Caco-2 (cell line): ENCODE measurements around the gene NFE2. TPM values are rescaled to one million over a fixed set of nuclear protein-coding genes. Genes with fewer than 3 reads are reported as not detected.

Experiments
- BruUV-seq: library from RNA; stranded (reverse); fragments of 400-500 nt; replicated peaks from 2 replicates; lab custom pipeline; 2021; lab: Mats Ljungman, UMichigan
- CTCF ChIA-PET: fragments of 300-600 bp; sonication (Branson Sonifier 250); formaldehyde crosslinking; loops from one replicate; lab custom pipeline; 2022; ENCODE audit warnings: antibody characterized with exemption; lab: Charles Lee
- POLR2A ChIA-PET: fragments of 300-600 bp; sonication (Branson Sonifier 250); formaldehyde crosslinking; loops from one replicate; lab custom pipeline; 2022; ENCODE audit warnings: antibody characterized with exemption; lab: Charles Lee
- DNase-seq, 2 experiments: peaks; one replicate each; pipeline versions ENCODE4 v3.0.0 to v3.0.0-alpha.2; 2020 to 2022
- H3K27me3 ChIP-seq: replicated peaks from 2 replicates; pipeline ENCODE4 v1.6.0; 2011; ENCODE audit warnings: low read length; ENCODE audit not compliant: control insufficient read depth, insufficient read depth
- H3K36me3 ChIP-seq: 2 replicates; pipeline ENCODE4 v1.5.1; 2011; ENCODE audit warnings: low read length; ENCODE audit not compliant: control insufficient read depth, insufficient read depth
- H3K4me1 ChIP-seq: fragments of 250-450 bp; sonication (Bioruptor Pico); 2 replicates; pipeline ENCODE4 v1.5.1; 2020; ENCODE audit warnings: mild to moderate bottlenecking
- H3K4me3 ChIP-seq: 2 replicates; pipeline ENCODE4 v1.5.1; 2011; ENCODE audit warnings: low read depth, mild to moderate bottlenecking, control low read depth, low read length
- H3K9me3 ChIP-seq: fragments of 250-450 bp; sonication (Bioruptor Pico); 2 replicates; pipeline ENCODE4 v1.5.1; 2020; ENCODE audit warnings: mild to moderate bottlenecking, moderate library complexity
- H3K27ac Mint-ChIP-seq: one replicate; pipeline ENCODE4 v1.8.0; 2022; ENCODE audit warnings: mixed read lengths; ENCODE audit not compliant: unreplicated experiment
- H3K27me3 Mint-ChIP-seq: one replicate; pipeline ENCODE4 v1.8.0; 2022; ENCODE audit warnings: mixed read lengths; ENCODE audit not compliant: insufficient read depth, unreplicated experiment
- H3K36me3 Mint-ChIP-seq: one replicate; pipeline ENCODE4 v1.8.0; 2022; ENCODE audit warnings: mild to moderate bottlenecking, mixed read lengths; ENCODE audit not compliant: insufficient read depth, unreplicated experiment
- H3K4me1 Mint-ChIP-seq: one replicate; pipeline ENCODE4 v1.8.0; 2022; ENCODE audit warnings: low read depth, mixed read lengths; ENCODE audit not compliant: unreplicated experiment
- H3K4me3 Mint-ChIP-seq: one replicate; pipeline ENCODE4 v1.8.0; 2022; ENCODE audit warnings: mild to moderate bottlenecking, moderate library complexity, mixed read lengths; ENCODE audit not compliant: unreplicated experiment
- H3K9me3 Mint-ChIP-seq: one replicate; pipeline ENCODE4 v1.8.0; 2022; ENCODE audit warnings: mixed read lengths; ENCODE audit not compliant: unreplicated experiment
- intact Hi-C: fragments of 100-400 bp; cut with micrococcal nuclease; formaldehyde crosslinking; loops from one replicate; pipeline ENCODE4 v1.10.0; 2022; ENCODE audit not compliant: unreplicated experiment
- total RNA-seq: library from RNA; stranded (reverse); gene quantifications from 2 replicates; pipeline ENCODE4 v1.2.3, GENCODE V29; 2022
- TF ChIP-seq, protein P1 (sequence below), 2 experiments: fragments of 200-600 bp in 1 of 2; IDR thresholded peaks; 1 replicate in 1 of 2; 2 replicates in 1 of 2; pipeline versions ENCODE4 v1.5.1 to v1.8.0; 2011 to 2022; ENCODE audit warnings: antibody characterized with exemption in 1 of 2, control low read depth in 1 of 2, inconsistent platforms in 1 of 2, low read depth in 1 of 2, low read length in 1 of 2, mild to moderate bottlenecking in 1 of 2, moderate library complexity in 1 of 2; ENCODE audit not compliant: insufficient read depth in 1 of 2, severe bottlenecking in 1 of 2, unreplicated experiment in 1 of 2

NFE2 gene
- total RNA-seq, 1 experiment from 2014 or later: 6.2 TPM

DNA sequence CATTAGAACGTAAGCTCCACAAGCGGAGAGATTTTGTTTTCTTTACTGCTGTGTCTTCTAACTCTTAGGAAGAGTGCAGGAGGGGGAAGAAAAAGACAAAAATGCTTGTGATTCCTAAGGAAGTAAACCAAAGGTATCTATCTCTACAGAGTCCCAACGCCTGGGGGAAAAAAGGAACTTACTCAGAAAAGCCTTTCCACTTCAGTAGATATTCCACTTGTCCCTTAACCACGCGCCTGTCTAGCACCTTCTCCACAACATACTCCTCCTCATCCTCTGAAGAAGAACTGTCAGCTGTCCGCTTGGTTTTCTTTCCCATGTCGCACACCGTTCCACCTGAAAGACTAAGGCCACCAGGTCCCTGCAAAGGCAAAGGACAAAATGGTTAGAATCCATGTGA is 43.5 kb downstream of the NFE2 start:
- H3K36me3 ChIP-seq: no peaks in the 10 kb centered on the region; the same call in 1 of the 2 replicates
- intact Hi-C loops: no loop called here
- H3K4me1 Mint-ChIP-seq: peaks cover 9% of the 10 kb centered on the region
- no peak for DNase-seq
- H3K27me3 ChIP-seq: no peaks in the 10 kb centered on the region
- peak overlapping the region; percentile 53 for H3K27ac Mint-ChIP-seq
- H3K9me3 ChIP-seq: no peaks in the 10 kb centered on the region
- no peaks in the 10 kb centered on the region for H3K9me3 Mint-ChIP-seq
- H3K4me3 ChIP-seq: no peak overlapping the region
- no peaks in the 10 kb centered on the region for H3K27me3 Mint-ChIP-seq
- ChIA-PET CTCF (no interaction called here), POLR2A (no interaction called here)
- TF ChIP-seq, protein P1, sequence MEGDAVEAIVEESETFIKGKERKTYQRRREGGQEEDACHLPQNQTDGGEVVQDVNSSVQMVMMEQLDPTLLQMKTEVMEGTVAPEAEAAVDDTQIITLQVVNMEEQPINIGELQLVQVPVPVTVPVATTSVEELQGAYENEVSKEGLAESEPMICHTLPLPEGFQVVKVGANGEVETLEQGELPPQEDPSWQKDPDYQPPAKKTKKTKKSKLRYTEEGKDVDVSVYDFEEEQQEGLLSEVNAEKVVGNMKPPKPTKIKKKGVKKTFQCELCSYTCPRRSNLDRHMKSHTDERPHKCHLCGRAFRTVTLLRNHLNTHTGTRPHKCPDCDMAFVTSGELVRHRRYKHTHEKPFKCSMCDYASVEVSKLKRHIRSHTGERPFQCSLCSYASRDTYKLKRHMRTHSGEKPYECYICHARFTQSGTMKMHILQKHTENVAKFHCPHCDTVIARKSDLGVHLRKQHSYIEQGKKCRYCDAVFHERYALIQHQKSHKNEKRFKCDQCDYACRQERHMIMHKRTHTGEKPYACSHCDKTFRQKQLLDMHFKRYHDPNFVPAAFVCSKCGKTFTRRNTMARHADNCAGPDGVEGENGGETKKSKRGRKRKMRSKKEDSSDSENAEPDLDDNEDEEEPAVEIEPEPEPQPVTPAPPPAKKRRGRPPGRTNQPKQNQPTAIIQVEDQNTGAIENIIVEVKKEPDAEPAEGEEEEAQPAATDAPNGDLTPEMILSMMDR (IDR thresholded peaks at IDR 0.05; ENCODE audit: insufficient read depth in 1 of 2, low read depth in 1 of 2, low read length in 1 of 2, severe bottlenecking in 1 of 2, unreplicated experiment in 1 of 2): no peak
- no peak overlapping the region for H3K4me3 Mint-ChIP-seq
- H3K36me3 Mint-ChIP-seq: peaks cover 18% of the 10 kb centered on the region
- peaks cover 13% of the 10 kb centered on the region for H3K4me1 ChIP-seq
- BruUV-seq: no TSS peak

DNA sequence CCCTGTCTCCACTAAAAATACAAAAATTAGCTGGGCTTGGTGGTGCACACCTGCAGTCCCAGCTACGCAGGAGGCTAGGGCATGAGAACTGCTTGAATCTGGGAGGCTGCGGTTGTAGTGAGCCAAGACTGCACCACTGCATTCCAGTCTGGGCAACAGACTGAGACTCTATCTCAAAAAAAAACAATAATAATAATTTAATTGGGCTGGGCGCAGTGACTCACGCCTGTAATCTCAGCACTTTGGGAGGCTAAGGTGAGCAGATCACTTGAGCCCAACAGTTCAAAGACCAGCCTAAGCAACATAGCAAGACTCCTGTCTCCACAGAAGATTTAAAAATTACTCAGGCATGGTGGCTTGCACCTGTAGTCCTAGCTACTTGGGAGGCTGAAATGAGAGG is 47.6 kb downstream of the NFE2 start:
- Histone ChIP-seq H3K9me3 (no peaks in the 10 kb centered on the region), H3K27me3 (no peaks in the 10 kb centered on the region), H3K36me3 (no peaks in the 10 kb centered on the region; the same call in 1 of the 2 replicates), H3K4me3 (no peak overlapping the region), H3K4me1 (no peaks in the 10 kb centered on the region)
- no peak for DNase-seq
- ChIA-PET POLR2A (no interaction called here), CTCF (interaction anchor here (0.7 to 2.0 kb wide), 4 partner anchors 40 to 247 kb away, joined by 3 to 7 read pairs (median 5); partner anchors contain the start of gene COPZ1)
- Mint-ChIP-seq H3K4me1 (no peaks in the 10 kb centered on the region), H3K36me3 (peaks cover 37% of the 10 kb centered on the region), H3K4me3 (no peak overlapping the region), H3K27ac (no peak overlapping the region), H3K27me3 (no peaks in the 10 kb centered on the region), H3K9me3 (no peaks in the 10 kb centered on the region)
- TF ChIP-seq, protein P1 (IDR thresholded peaks at IDR 0.05; ENCODE audit: insufficient read depth in 1 of 2, low read depth in 1 of 2, low read length in 1 of 2, severe bottlenecking in 1 of 2, unreplicated experiment in 1 of 2): no peak
- no TSS peak for BruUV-seq
- intact Hi-C loops: no loop called here

DNA sequence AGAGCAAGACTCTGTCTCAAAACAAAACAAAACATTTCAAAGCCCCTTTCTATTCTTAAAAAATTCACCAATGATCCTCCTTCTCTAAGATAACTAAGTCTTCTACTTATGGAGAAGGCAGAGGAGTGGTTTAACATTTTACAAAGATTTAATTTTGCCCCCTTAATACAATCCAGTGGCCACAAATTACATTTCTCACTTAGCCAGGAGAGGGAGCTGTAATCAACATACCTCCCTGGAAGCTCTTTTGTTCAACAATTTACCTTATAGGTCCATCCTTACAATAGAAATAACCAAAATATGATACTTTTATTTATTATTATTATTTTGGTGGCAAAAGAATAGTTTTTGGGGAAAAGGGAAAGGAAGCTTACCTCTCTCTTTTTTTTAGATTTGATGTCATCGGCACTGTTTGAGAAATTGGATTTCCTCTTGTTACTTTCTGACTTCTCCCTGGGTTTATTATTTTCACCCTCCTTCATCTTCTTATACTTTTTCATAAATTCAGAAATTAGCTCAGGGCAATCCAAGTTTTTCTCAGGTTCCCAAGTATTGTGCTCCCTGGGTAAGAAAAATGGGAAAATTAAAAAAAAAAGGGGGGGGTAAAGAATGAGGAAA is 49.0 kb downstream of the NFE2 start:
- H3K27me3 Mint-ChIP-seq: no peaks in the 10 kb centered on the region

More for the DNA sequence above, 49.0 kb downstream of the NFE2 start:
- Mint-ChIP-seq H3K36me3 (peaks cover 44% of the 10 kb centered on the region), H3K4me3 (no peak overlapping the region), H3K9me3 (no peaks in the 10 kb centered on the region), H3K27ac (no peak overlapping the region), H3K4me1 (no peaks in the 10 kb centered on the region)
- no peaks in the 10 kb centered on the region for H3K9me3 ChIP-seq
- H3K4me1 ChIP-seq: no peaks in the 10 kb centered on the region
- H3K4me3 ChIP-seq: no peak overlapping the region
- H3K27me3 ChIP-seq: no peaks in the 10 kb centered on the region
- no peaks in the 10 kb centered on the region; the same call in 1 of the 2 replicates for H3K36me3 ChIP-seq
- intact Hi-C loops: loop anchor here (1.0 kb wide), 3 partner anchors 28 to 109 kb away; partner anchors contain the start of gene COPZ1
- TF ChIP-seq, protein P1 (IDR thresholded peaks at IDR 0.05; ENCODE audit: insufficient read depth in 1 of 2, low read depth in 1 of 2, low read length in 1 of 2, severe bottlenecking in 1 of 2, unreplicated experiment in 1 of 2): peak; percentile 62 to 69
- no TSS peak for BruUV-seq
- DNase-seq: peak in 1 of 2 experiments; percentile 37
- POLR2A ChIA-PET: interaction anchor here (0.6 to 1.0 kb wide), 4 partner anchors 28 to 167 kb away, joined by 3 to 18 read pairs (median 4); partner anchors contain the start of genes CBX5 and HNRNPA1
- CTCF ChIA-PET: interaction anchor here (0.6 to 1.3 kb wide), 11 partner anchors 9 to 128 kb away, joined by 3 to 21 read pairs (median 4); partner anchors contain the start of genes CBX5, COPZ1 and HNRNPA1
